Activated CD8-positive, alpha-beta memory T cell treated with anti-CD3 and anti-CD28 coated beads for 48 hours (primary cell): ENCODE data around the gene CALML3.
"Not testable (repeated sequence)": the region's sequence is repeated elsewhere in the genome, so short reads cannot be mapped to it uniquely, and the experiment has no call there.

Source experiments
- DNase-seq, 3 experiments: peaks; one replicate each; pipeline ENCODE4 v3.0.0-alpha.2; 2020; ENCODE audit warnings: low read depth in 2 of 3, low spot score in 2 of 3

Gene CALML3

GRCh38 chr10:5552376-5553321 is 27.9 kb downstream of the CALML3 start:
- no peak for DNase-seq

DNA sequence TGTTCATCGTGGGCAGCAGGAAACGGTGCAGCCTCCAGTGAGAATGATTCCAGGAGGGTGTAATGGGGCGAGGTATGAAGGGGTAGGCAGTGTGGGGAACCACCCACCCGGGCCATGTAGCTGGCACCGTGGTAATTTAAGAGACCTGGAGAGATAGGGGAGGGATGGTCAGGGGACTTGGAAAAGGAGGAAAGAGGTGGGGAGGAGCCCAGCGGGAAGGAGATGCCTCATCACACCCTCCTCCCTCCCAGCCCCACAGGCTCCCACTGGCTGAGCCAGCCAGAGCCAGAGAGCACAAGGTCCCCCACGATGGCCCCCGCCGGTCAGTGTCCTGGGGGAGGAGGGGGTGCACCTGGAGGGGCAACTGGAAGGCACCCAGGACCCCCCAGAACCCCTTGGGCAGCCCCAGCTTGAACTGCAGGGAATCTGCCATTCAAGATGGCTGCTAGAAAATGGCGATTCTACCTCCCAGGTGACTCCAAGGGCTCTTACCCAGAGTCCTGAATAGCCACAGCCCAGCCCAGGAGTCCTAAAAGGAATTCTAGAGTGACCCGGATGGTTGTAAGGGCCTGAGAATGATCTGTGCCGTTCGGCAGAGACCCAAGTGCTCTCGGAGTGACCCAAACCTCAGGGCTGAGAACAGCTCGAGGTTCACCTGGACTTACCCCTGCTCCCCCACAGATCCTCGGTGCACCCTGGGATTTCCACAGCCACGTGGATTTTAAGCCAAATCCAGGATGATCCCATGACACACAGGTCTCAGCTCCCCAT is 28.8 kb downstream of the CALML3 start:
- DNase-seq, result no peak

DNA sequence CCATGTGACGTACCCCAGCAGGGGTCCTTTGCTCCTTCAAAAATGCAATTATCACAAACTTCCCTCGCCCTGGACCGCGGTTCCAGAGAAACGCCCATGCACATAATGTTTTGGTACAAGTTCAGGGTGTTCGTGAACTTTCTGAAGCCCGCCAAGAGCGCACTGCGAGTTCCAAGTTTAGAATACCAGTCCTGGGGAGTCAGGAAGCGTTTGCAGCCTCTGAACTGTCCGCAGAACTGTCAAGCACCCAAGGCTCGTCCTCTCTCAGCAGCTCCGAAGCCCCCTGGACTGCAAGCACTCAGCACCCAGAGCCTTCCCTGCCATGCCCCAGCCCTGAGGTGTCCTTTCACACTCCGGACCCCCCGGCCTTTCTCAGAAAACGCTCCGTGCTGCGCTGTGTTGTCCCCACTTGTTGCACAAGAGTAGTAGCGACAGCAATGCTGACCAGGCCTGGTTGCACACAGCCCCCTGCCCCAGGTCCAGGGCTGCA is 30.3 kb downstream of the CALML3 start:
- DNase-seq, result no peak

DNA sequence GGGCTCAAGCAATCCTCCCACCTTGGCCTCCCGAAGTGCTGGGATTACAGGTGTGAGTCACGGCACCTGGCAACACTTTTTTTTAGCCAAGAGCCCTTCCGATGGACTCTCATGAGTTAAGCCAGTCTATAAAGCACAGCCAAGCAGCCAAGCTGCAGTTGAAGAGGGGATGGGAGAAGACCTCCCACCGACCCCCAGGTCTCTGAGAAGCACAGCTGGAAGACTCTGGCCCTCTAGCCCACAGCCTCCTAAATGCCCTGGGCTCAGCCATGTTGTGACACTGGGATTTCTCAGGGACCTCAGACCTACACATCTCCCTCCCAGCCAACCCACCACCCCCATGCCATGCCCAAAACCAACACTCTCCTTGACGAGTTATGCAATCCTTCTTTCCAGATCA is 31.1 kb downstream of the CALML3 start:
- no peak for DNase-seq

- no peak for DNase-seq
Observed at GRCh38 chr10:5556576-5556975, 31.8 kb downstream of the CALML3 start.

DNA sequence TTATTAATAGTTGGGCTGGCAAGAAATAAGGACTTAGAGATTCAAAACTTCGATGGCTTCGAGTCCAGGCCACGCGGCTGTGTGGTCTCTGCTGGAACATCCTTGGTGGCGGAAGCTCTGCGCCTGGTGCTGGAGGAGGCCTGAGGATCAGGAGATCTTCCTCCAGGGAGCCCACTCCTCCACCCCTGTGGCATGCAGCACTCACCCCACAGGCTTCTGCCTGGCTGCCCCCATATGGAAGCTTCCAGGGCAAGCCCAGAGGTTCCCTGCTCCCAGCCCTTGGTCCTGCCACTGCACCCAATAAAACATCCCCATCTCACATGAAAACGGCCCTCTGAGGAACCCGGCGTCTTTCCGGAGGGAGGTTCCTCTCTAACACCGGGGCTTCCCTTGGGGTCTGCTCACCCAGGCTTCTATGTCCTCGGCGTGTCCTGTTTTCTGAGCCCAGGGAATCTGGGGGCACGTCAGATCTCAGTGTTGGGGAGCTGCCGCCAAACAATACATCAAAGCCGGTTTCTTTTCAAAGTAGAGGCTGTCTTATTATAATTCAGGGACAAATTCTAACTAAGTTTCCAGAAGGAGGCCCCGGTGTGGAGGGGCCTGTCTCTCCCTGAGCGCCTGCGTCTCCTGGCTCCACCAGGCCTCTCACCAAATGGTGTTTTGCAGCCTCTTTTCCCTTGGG is 32.4 kb downstream of the CALML3 start:
- DNase-seq, result no peak

DNA sequence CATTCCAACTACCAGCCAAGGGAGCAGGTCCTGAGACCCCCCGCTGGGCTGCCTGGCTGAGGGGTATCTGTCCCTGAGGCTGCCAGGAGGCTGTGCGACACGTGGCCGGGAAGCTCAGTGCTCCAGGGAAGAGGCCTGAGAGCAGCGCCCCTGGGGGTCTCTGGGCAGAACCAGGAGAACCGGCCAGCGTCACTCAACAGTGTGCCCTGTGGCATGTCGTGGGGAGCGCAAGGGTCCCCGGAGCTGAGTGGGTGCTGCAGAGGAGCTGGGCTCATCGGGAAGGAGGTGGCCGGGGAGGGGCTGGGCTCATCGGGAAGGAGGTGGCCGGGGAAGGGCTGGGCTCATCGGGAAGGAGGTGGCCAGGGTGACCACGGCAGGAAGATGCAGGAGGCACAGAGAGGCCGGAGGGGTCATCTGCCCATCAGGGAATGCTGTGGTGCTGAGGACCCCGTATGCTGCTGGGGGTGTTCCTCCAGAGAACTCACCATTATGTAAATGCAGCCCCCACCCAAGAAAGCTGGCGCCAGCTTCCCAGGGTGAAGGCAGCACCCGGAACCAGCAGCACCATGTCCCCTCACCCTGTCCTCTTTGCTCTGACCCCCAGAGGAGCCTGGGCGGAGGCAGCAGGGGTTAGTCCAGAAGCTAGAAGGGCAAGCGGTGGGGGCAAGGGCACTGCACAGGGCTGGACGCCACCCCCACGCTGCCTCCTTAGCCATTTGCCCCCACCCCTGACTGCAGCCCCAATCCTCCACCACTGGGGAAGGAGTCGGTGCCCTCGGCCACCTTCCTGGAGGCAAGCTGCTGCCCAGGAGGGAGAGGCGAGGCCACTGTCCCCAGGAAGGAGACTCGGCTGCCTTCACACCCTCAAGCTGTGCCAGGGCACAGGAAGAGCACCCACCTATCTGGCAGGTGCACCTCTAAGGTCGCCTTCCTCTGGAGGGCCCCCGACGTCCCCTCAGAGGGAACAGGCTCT is 33.3 kb downstream of the CALML3 start:
- no peak for DNase-seq

DNA sequence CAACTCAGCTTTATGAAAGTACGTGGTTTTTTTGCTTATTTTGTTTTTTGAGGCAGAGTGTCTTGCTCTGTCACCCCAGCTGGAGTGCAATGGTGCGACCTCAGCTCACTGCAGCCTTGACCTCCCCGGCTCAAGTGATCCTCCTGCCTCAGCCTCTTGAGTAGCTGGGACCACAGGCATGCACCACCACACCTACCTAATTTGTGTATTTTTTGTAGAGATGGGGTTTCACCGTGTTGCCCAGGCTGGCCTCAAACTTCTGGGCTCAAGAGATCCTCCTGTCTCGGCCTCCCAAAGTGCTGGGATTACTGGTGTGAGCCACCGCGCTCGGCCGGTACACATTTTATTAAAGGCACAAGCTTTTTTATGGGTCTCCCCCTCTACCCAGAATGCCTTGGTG is 34.3 kb downstream of the CALML3 start:
- DNase-seq, result not testable (repeated sequence)

GRCh38 chr10:5559642-5560141 is 34.9 kb downstream of the CALML3 start:
- DNase-seq, result no peak

- DNase-seq, result no peak
Observed at GRCh38 chr10:5560142-5560816, 35.5 kb downstream of the CALML3 start.

GRCh38 chr10:5560817-5561703 is 36.3 kb downstream of the CALML3 start:
- no peak for DNase-seq

DNA sequence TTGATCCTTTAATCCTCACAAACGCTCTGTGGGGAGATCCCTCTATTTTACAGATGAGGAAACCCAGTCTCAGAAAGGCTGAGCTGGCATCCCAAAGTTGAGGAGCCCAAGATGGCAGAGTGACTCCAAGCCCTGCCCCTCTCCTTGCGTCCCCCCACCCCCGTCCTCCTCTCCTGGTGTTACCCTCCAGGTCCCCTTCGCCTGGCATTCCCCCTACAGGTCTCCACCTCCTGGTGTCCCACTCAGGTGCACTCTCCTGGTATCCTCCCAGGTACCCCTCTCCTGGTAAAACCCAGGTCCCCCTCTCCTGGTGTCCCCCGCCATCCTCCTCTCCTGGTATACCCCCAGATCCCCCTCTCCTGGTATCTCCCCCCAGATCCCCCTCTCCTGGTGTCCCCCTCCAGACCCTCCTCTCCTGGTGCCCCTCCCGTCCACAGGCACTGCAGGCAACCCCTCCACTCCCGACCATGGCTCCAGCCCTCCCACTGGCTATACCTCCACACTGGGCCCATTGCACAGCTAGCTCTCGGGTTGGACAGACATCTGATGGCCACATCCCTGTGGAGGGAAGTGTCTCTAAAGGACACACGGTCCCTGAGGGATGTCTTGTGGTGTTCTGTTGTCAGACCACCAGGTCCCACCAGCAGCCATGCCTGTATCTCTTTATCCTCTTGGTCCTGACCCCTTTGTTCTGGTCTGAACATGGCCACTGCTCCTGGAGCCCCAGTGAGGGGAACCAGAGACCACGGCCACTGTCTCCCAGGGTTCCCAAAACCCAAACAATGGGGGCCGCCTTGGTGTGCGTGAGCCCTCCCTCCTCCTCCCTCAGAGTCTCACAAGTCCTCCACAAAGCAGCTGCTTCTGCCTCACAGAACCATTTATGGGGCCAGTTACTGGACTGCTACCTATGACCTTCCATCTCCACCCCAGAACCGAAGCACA is 37.2 kb downstream of the CALML3 start:
- no peak for DNase-seq

DNA sequence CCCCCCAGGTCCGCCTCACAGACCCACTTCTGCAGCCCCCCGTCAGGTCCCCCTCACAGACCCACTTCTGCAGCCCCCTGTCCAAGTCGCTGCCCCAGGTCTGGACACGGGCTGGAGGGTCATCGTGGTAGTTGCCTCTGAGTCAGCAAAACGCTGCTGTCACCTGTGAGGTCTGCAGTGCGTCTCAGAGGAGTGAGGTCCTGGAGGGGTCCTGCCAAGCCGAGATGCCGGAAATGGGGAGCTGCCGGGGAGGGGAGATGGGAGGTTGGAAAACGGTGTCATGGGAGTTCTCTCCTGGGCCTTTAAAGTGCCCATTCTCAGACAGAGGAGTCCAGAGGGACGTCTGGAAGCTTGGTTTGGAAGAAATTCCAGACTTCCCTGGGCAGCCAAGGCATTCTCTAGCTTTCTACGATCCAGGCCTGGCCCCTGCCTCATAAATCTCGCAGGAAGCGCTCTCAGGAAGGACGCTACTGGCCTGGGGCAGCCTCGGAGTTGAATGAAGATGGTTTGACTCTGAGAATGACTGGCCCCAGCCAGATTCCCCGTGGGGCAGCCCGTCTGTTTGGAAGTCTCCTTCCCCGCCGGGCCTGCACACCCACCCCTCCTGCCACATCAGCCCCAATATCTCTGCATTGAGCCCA is 38.7 kb downstream of the CALML3 start:
- no peak for DNase-seq

GRCh38 chr10:5563991-5564536 is 39.3 kb downstream of the CALML3 start:
- no peak for DNase-seq

- no peak for DNase-seq
Observed at GRCh38 chr10:5564537-5565204, 39.9 kb downstream of the CALML3 start.

DNA sequence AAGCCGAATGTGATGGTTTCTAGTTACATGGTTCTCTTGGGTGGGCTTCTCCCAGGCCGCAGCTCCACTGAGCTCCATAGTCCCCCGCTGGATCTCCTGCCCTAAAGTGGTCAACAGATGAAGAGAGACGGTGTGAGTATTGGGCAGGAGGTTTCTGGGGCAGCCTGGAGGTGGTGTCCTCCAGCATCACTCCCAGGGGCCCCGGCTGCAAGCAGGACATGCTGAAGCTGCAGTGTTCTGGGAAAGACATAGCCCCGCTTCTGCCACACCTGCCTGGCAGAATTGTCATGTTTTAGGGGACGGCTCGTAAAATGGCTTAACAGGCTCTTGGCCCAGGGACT is 40.4 kb downstream of the CALML3 start:
- DNase-seq, result no peak
